HPDE6-E6E7 (cell line): Measurements from ENCODE around the gene TTC38.
A peak's percentile ranks its signal among the peaks of the same experiment; 100 is the strongest.

Experiments used
- DNase-seq: peaks from one replicate; pipeline ENCODE4 v3.0.0; 2011; ENCODE audit warnings: missing footprints; ENCODE audit errors: extremely low spot score

TTC38 gene

DNA sequence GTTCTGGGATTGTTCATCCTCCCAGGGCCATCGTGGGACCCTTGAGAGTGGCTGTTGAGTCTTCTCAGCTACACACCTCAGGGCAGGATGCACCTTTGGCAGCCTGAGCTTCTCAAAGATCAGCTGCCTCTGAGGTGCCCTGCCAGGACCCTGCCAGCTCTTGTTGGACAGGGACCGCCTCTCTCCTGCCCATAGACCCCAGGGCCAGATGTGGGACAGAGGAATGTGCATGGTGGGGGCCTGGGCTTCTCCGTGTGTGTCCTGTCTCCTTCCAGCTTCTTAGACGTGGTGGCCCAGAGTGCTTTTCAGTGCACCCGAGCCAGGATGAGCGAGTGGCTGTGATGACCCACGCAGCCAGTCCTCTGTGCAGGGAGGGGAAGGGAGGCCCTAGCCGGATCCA is 61.8 kb downstream of the TTC38 start:
- DNase-seq = no peak

DNA sequence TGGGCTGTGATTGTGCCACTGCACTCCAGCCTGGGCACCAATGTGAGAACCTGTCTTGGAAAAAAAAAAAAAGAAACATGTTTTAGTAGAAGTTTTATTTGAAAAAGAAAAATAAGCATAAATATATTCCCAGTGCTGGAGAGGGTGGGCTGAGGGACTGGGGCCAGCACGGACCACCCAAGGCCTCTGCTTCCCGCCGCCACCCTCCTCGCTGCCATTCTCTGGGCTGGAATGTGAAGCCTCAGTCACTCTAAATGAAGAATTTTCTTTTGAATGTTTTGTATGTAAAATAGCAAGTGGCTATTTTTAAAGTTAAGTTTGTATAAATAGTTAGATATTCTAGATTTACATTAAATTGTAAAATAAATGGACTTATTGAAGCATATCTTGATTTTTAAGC is 62.6 kb downstream of the TTC38 start:
- no peak for DNase-seq

DNA sequence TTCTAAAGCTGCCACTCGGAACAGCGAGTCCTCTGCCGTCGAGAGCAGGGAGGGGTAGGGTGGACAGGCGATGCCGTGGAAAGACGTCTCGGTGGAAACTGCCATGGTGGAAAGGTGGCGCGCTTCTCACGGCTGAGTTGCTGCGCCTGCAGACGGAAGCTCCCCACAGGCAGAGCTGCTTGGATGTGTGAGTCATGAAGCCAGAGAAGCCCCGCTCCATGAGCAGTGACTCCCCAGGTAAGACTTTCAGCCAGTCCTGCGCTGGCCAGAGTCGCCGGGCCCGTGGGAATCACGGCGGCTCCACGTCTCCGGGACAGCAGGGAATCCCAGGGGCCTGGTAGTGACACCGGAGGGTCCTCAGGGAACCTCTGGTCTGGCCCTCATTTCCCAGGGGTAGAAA is 63.7 kb downstream of the TTC38 start:
- DNase-seq = no peak

- peak; percentile 88 for DNase-seq
Measured at GRCh38 chr22:46335201-46336118, 67.7 kb downstream of the TTC38 start, which contains the start of gene TRMU. TRMU (plus strand) TSS chr22:46335714; CDS start chr22:46335765, 51 bp downstream.

GRCh38 chr22:46336119-46337078 is 68.6 kb downstream of the TTC38 start:
- DNase-seq = no peak

DNA sequence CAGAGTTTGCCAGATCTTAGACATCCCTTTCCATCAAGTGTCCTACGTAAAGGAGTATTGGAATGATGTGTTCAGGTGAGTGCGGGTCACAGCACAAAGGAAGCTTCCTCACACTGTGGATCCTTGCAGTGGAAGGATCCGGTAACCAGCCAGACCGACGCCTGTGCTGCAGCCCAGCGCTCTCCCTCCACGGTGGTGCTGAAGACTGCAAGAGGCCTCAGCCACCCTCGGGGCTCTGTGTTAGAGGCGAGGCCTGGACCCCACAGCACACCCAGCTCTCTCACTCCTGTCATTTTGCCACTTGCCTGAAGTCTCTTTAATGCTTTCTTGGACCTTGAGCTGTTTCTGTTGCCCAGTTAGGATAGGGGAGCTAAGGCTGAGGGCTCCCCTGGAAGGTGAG is 70.1 kb downstream of the TTC38 start:
- no peak for DNase-seq

DNA sequence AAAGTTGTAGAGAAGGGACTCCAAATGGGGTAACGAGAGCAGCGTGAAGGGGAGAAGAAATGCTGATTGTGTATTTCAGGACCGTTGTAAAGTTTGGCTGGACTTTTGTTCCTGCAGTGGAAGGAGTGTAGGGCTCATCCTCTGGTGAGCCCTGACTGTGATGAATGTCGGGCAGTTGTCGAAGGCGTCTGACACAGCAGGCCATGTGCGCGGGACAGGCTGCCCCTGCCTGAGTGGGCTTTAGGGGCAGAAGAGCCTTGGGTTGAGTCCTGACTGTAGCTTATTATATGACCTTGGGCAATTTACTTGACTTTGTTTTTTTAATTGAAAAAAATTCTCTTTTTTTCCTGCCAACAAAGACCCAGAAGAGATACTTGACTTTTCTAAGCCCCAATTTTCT is 70.8 kb downstream of the TTC38 start:
- DNase-seq = no peak

GRCh38 chr22:46339956-46340355 is 72.1 kb downstream of the TTC38 start:
- no peak for DNase-seq

GRCh38 chr22:46340676-46341075 is 72.9 kb downstream of the TTC38 start:
- no peak for DNase-seq
